IMR-90 (cell line): ENCODE measurements around the gene STAC3. TPM values are rescaled to one million over a fixed set of nuclear protein-coding genes. Genes with fewer than 3 reads are reported as not detected.

Experiments
- ATAC-seq: fragments of 200-7000 bp; cut with Tn5 transposase; 2 replicates; pipeline ENCODE4 v1.9.1; 2020; ENCODE audit warnings: low read depth, mild to moderate bottlenecking, moderate library complexity
- BruUV-seq: library from RNA; stranded (reverse); fragments of 400-500 nt; replicated peaks from 2 replicates; lab custom pipeline; 2021; lab: Mats Ljungman, UMichigan
- CTCF ChIA-PET: fragments of 300-600 bp; formaldehyde crosslinking; extraction: SDS; loops from one replicate; lab custom pipeline; 2021; ENCODE audit warnings: antibody characterized with exemption; lab: Yijun Ruan, JAX
- POLR2A ChIA-PET: fragments of 300-600 bp; sonication (Branson Sonifier 250); formaldehyde crosslinking; loops from one replicate; lab custom pipeline; 2022; ENCODE audit warnings: antibody characterized with exemption; ENCODE audit not compliant: unreplicated experiment; lab: Charles Lee
- DNase-seq: peaks from one replicate; pipeline ENCODE4 v3.0.0; 2013
- H2AFZ ChIP-seq: replicated peaks from 2 replicates; pipeline ENCODE3; 2013; ENCODE audit warnings: low read length, mild to moderate bottlenecking; ENCODE audit not compliant: poor library complexity
- H2AK5ac ChIP-seq: 2 replicates; pipeline ENCODE4 v1.6.1; 2013; ENCODE audit warnings: low read depth, low read length, inconsistent platforms
- H2AK9ac ChIP-seq: replicated peaks from 2 replicates; pipeline ENCODE3; 2013; ENCODE audit warnings: mild to moderate bottlenecking, low read depth, low read length, moderate library complexity; ENCODE audit not compliant: poor library complexity
- H2BK120ac ChIP-seq: 2 replicates; pipeline ENCODE4 v1.6.1; 2013; ENCODE audit warnings: low read depth, low read length, inconsistent platforms
- H2BK15ac ChIP-seq: 3 replicates; pipeline ENCODE4 v1.6.1; 2013; ENCODE audit warnings: low read depth, low read length, inconsistent platforms
- H2BK20ac ChIP-seq: 2 replicates; pipeline ENCODE4 v1.6.1; 2013; ENCODE audit warnings: low read depth, mild to moderate bottlenecking, inconsistent platforms, low read length, moderate library complexity
- H2BK5ac ChIP-seq: 2 replicates; pipeline ENCODE4 v1.6.1; 2013; ENCODE audit warnings: mild to moderate bottlenecking, low read depth, low read length, inconsistent platforms; ENCODE audit not compliant: poor library complexity, severe bottlenecking
- H3K14ac ChIP-seq: replicated peaks from 2 replicates; pipeline ENCODE4 v1.6.1; 2013; ENCODE audit warnings: low read depth, low read length, inconsistent platforms
- H3K18ac ChIP-seq: 2 replicates; pipeline ENCODE4 v1.6.1; 2013; ENCODE audit warnings: low read depth, low read length, control low read depth
- H3K23ac ChIP-seq: 2 replicates; pipeline ENCODE4 v1.6.1; 2013; ENCODE audit warnings: low read depth, low read length, inconsistent platforms
- H3K27ac ChIP-seq: 2 replicates; pipeline ENCODE4 v1.5.1; 2013; ENCODE audit warnings: mild to moderate bottlenecking, control low read depth, low read length; ENCODE audit not compliant: insufficient read depth
- H3K27me3 ChIP-seq: 2 replicates; pipeline ENCODE4 v1.6.1; 2013; ENCODE audit warnings: low read length; ENCODE audit not compliant: control insufficient read depth, insufficient read depth
- H3K36me3 ChIP-seq: 2 replicates; pipeline ENCODE4 v1.6.1; 2013; ENCODE audit warnings: low read length, mixed read lengths; ENCODE audit not compliant: control insufficient read depth, insufficient read depth
- H3K4ac ChIP-seq: 2 replicates; pipeline ENCODE4 v1.6.1; 2013; ENCODE audit warnings: low read depth, low read length, inconsistent platforms
- H3K4me1 ChIP-seq: 2 replicates; pipeline ENCODE4 v1.6.1; 2013; ENCODE audit warnings: low read length, mixed read lengths; ENCODE audit not compliant: control insufficient read depth, insufficient read depth
- H3K4me2 ChIP-seq: 2 replicates; pipeline ENCODE4 v1.6.1; 2013; ENCODE audit warnings: low read depth, mild to moderate bottlenecking, control low read depth, low read length, moderate library complexity
- H3K4me3 ChIP-seq: 2 replicates; pipeline ENCODE4 v1.5.1; 2013; ENCODE audit warnings: low read depth, mild to moderate bottlenecking, control low read depth, low read length, moderate library complexity; ENCODE audit not compliant: insufficient read depth
- H3K56ac ChIP-seq: 2 replicates; pipeline ENCODE4 v1.6.1; 2013; ENCODE audit warnings: low read length, inconsistent platforms; ENCODE audit not compliant: insufficient read depth; ENCODE audit errors: extremely low read depth
- H3K79me1 ChIP-seq, 2 experiments: 2 replicates each; pipeline ENCODE4 v1.6.1; 2013; ENCODE audit warnings: low read length in 2 of 2, inconsistent platforms in 1 of 2, low read depth in 1 of 2
- H3K9ac ChIP-seq: 2 replicates; pipeline ENCODE4 v1.6.1; 2013; ENCODE audit warnings: low read depth, low read length, control low read depth
- H3K9me1 ChIP-seq: 2 replicates; pipeline ENCODE4 v1.6.1; 2013; ENCODE audit warnings: low read length, inconsistent platforms; ENCODE audit not compliant: insufficient read depth
- H3K9me3 ChIP-seq: 2 replicates; pipeline ENCODE4 v1.6.1; 2013; ENCODE audit warnings: low read length; ENCODE audit not compliant: control insufficient read depth, insufficient read depth
- H4K20me1 ChIP-seq: 2 replicates; pipeline ENCODE4 v1.6.1; 2013; ENCODE audit warnings: low read length, inconsistent platforms; ENCODE audit not compliant: insufficient read depth
- H4K5ac ChIP-seq: 2 replicates; pipeline ENCODE4 v1.6.1; 2013; ENCODE audit warnings: mild to moderate bottlenecking, low read depth, low read length, control low read depth
- H4K8ac ChIP-seq, 2 experiments: 2 replicates each; pipeline ENCODE4 v1.6.1; 2013; ENCODE audit warnings: low read depth in 2 of 2, low read length in 2 of 2, control low read depth in 1 of 2, inconsistent platforms in 1 of 2
- H4K91ac ChIP-seq: 2 replicates; pipeline ENCODE4 v1.6.1; 2013; ENCODE audit warnings: low read depth, low read length, inconsistent platforms; ENCODE audit not compliant: insufficient read depth
- BHLHE40 ChIP-seq: fragments of 150-350 bp; IDR thresholded peaks from 2 replicates; pipeline ENCODE4 v1.6.1; 2016; ENCODE audit warnings: mild to moderate bottlenecking, low read depth, low read length
- CEBPB ChIP-seq: IDR thresholded peaks from 2 replicates; pipeline ENCODE4 v1.6.1; 2012; ENCODE audit warnings: low read depth, low read length, improper control_type of control experiment
- CHD1 ChIP-seq: IDR thresholded peaks from 2 replicates; pipeline ENCODE4 v1.6.1; 2012; ENCODE audit warnings: low read depth, low read length, improper control_type of control experiment
- ELK1 ChIP-seq: fragments of 150-350 bp; IDR thresholded peaks from 2 replicates; pipeline ENCODE4 v1.6.1; 2016; ENCODE audit warnings: low read depth, mild to moderate bottlenecking, low read length, moderate library complexity, borderline replicate concordance
- FOS ChIP-seq: fragments of 150-350 bp; IDR thresholded peaks from 2 replicates; pipeline ENCODE4 v1.6.1; 2016; ENCODE audit warnings: low read depth, low read length
- MAFK ChIP-seq: IDR thresholded peaks from 2 replicates; pipeline ENCODE4 v1.6.1; 2012; ENCODE audit warnings: low read depth, low read length, improper control_type of control experiment
- MAZ ChIP-seq: IDR thresholded peaks from 2 replicates; pipeline ENCODE4 v1.6.1; 2012; ENCODE audit warnings: low read depth, mild to moderate bottlenecking, low read length, improper control_type of control experiment, moderate library complexity, borderline replicate concordance
- MXI1 ChIP-seq: IDR thresholded peaks from 2 replicates; pipeline ENCODE4 v1.6.1; 2012; ENCODE audit warnings: low read depth, mild to moderate bottlenecking, low read length, moderate library complexity, borderline replicate concordance
- NFE2L2 ChIP-seq: fragments of 150-350 bp; IDR thresholded peaks from 2 replicates; pipeline ENCODE4 v1.6.1; 2016; ENCODE audit warnings: low read depth, mild to moderate bottlenecking, low read length
- POLR2A ChIP-seq: IDR thresholded peaks from 2 replicates; pipeline ENCODE4 v1.6.1; 2012; ENCODE audit warnings: mild to moderate bottlenecking, low read depth, low read length
- RFX5 ChIP-seq: IDR thresholded peaks from 2 replicates; pipeline ENCODE4 v1.8.0; 2012; ENCODE audit warnings: low read depth, mild to moderate bottlenecking, low read length, moderate library complexity
- SMC3 ChIP-seq: fragments of 150-350 bp; IDR thresholded peaks from 2 replicates; pipeline ENCODE4 v1.6.1; 2016; ENCODE audit warnings: low read depth, mild to moderate bottlenecking, antibody characterized with exemption, low read length, moderate library complexity
- USF2 ChIP-seq: fragments of 150-350 bp; IDR thresholded peaks from 2 replicates; pipeline ENCODE4 v1.6.1; 2017; ENCODE audit warnings: mild to moderate bottlenecking, antibody characterized with exemption, low read length, low read depth
- WGBS, 2 experiments: methylation state at CpG; one replicate each; pipeline versions ENCODE4 v1.1.5 to v1.1.7; 2013; ENCODE audit warnings: missing lambda C conversion rate in 2 of 2; ENCODE audit not compliant: insufficient read length in 1 of 2; ENCODE audit errors: extremely low coverage in 2 of 2; 5-methylcytosine and 5-hydroxymethylcytosine counted together
- dilution Hi-C: fragments of 300-500 bp; cut with HindIII; formaldehyde crosslinking; loops from one replicate; pipeline ENCODE4 v1.14.3; 2018; ENCODE audit warnings: low sequenced_read_pairs; ENCODE audit not compliant: unreplicated experiment
- in situ Hi-C: fragments of 300-500 bp; cut with MboI; formaldehyde crosslinking; loops from 3 replicates; pipeline ENCODE4 v1.14.3; 2019; ENCODE audit warnings: low sequenced_read_pairs, inconsistent platforms, mixed read lengths
- intact Hi-C: fragments of 100-400 bp; cut with micrococcal nuclease; formaldehyde crosslinking; loops from 2 replicates; pipeline ENCODE4 v1.10.0; 2022
- polyA plus RNA-seq, 3 experiments: library from polyadenylated mRNA; depleted of rRNA; stranded (reverse); fragments of >200 nt; gene quantifications; 2 replicates each; pipeline ENCODE4 v1.2.3, GENCODE V29; 2012; ENCODE audit warnings: low replicate concordance in 1 of 3
- total RNA-seq: library from RNA; depleted of rRNA; stranded (reverse); fragments of >200 nt; gene quantifications from 2 replicates; pipeline ENCODE4 v1.2.3, GENCODE V29; 2012

The STAC3 gene
- total and polyA plus RNA-seq, 2 of the 4 experiments (the other 2 are of a cell fraction), result 0.18 to 0.67 TPM

DNA sequence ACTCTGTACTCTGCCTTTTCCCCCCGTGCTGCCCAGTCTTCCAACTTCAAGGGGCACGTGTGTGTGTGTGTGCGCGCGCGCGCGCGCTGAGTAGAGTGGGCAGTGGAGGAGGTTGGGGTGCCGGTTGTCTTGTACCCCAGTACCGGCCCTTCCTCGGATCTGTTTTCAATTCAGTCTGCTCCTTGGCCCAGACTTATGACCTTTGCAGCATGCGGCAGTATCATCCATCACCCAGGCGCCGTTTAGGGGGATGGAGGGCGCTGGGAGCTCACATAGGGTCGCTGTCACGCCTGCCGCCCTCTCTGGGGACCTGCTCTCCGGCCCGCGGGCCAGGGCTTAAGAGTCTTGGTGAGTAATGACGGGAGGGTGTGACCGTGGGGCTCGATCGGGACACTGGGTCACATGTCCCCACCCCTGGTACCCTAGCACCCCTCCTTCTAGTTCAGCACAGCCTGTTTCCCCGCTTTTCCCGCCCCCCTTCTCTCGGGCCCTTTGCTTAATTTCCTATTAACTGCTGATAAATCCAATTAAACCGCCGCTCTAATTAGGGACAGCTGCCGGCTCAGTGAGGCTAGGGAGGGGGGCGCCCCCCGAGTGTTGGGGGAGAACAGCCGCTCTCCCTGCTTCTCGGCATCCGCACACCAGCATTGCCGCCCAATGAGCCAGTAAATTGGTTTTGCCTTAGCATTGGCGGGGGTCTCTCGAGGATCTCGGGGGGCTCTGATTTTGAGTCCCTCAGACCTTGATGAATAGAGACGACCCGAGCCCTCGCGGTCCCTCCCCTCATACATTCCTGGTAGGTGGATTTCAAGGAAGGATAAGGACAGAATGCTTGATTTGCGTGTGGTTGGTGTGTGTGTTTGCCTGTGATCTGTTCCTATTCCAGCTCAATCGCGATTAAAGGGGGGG, 9.3 kb downstream of the STAC3 start (continued):
- TF ChIP-seq MAFK, result no peak
- TF ChIP-seq POLR2A, result no peak
- TF ChIP-seq SMC3, result no peak

- no TSS peak for BruUV-seq
- H2AK9ac ChIP-seq, result peak overlapping the region; percentile 96
- H3K23ac ChIP-seq, result peak overlapping the region; percentile 75; the same call in 1 of the 2 replicates
- H4K20me1 ChIP-seq, result peaks cover 42% of the 10 kb centered on the region; the same call in 1 of the 2 replicates
- intact Hi-C loops, result loop anchor here (5.0 kb wide), 1 partner anchor 129 kb away; the partner anchor contains the start of gene STAT6
- POLR2A ChIA-PET, result interaction anchor here (1.3 kb wide), 1 partner anchor 214 kb away, joined by 4 read pairs; the partner anchor contains the start of gene INHBE
- H3K9me3 ChIP-seq, result no peaks in the 10 kb centered on the region
- no peak overlapping the region for H3K27ac ChIP-seq
- no peak overlapping the region for H4K5ac ChIP-seq
- no peak overlapping the region for H2BK5ac ChIP-seq
- no peak overlapping the region for H3K56ac ChIP-seq
- H2AFZ ChIP-seq, result peak overlapping the region; percentile 92
- H3K27me3 ChIP-seq, result peaks cover 6% of the 10 kb centered on the region; the same call in 1 of the 2 replicates
- ATAC-seq, result no peak
- H3K9ac ChIP-seq, result peak overlapping the region; percentile 93
- H3K4me1 ChIP-seq, result peaks cover 17% of the 10 kb centered on the region
- in situ Hi-C loops, result no loop called here
- H3K36me3 ChIP-seq, result peaks cover 3% of the 10 kb centered on the region; the same call in 1 of the 2 replicates
- peak overlapping the region; percentile 76 for H3K14ac ChIP-seq
- no peak overlapping the region for H2BK15ac ChIP-seq
- H3K79me1 ChIP-seq, result peaks cover 0 to 10% of the 10 kb centered on the region in 2 experiments; a peak in 1 of 4 replicates
- peak overlapping the region; percentile 9 to 95; a peak in 2 of 4 replicates for H4K8ac ChIP-seq
- peak overlapping the region; percentile 25 for H2AK5ac ChIP-seq
- H3K4me2 ChIP-seq, result peak overlapping the region; percentile 92
- no peak overlapping the region for H4K91ac ChIP-seq
- DNase-seq, result no peak
- H3K4me3 ChIP-seq, result peak overlapping the region; percentile 55
- 34% methylated on average over 11 of the region's 19 CpGs; no CpG with 5 or more reads in 1 of the 2 experiments for WGBS, 2 experiments
- H3K9me1 ChIP-seq, result peaks cover 7% of the 10 kb centered on the region; the same call in 1 of the 2 replicates
- H3K18ac ChIP-seq, result no peak overlapping the region
- dilution Hi-C loops, result no loop called here
- H2BK120ac ChIP-seq, result no peak overlapping the region; the same call in 1 of the 2 replicates
- H2BK20ac ChIP-seq, result no peak overlapping the region
- peak overlapping the region; percentile 98 for H3K4ac ChIP-seq
- CTCF ChIA-PET, result interaction anchor here (0.6 to 5.8 kb wide), 3 partner anchors 11 to 168 kb away, joined by 4 to 47 read pairs (median 25); partner anchors contain the start of gene SHMT2
- TF ChIP-seq ELK1 (no peak), CHD1 (no peak), MXI1 (no peak), POLR2A (no peak), USF2 (no peak), BHLHE40 (no peak), MAZ (no peak), NFE2L2 (no peak), SMC3 (no peak), CEBPB (no peak), RFX5 (no peak), FOS (no peak)
These were observed 10.0 kb downstream of the STAC3 start for GRCh38 chr12:57240926-57241401.
